Activated CD4-positive, alpha-beta T cell treated with anti-CD3 and anti-CD28 coated beads for 48 hours (primary cell): ENCODE results near the gene RPL11.
"Not testable (repeated sequence)": the region's sequence is repeated elsewhere in the genome, so short reads cannot be mapped to it uniquely, and the experiment has no call there.

ENCODE experiments used
- DNase-seq: peaks from one replicate; pipeline ENCODE4 v3.0.0-alpha.2; 2020

RPL11 gene

DNA sequence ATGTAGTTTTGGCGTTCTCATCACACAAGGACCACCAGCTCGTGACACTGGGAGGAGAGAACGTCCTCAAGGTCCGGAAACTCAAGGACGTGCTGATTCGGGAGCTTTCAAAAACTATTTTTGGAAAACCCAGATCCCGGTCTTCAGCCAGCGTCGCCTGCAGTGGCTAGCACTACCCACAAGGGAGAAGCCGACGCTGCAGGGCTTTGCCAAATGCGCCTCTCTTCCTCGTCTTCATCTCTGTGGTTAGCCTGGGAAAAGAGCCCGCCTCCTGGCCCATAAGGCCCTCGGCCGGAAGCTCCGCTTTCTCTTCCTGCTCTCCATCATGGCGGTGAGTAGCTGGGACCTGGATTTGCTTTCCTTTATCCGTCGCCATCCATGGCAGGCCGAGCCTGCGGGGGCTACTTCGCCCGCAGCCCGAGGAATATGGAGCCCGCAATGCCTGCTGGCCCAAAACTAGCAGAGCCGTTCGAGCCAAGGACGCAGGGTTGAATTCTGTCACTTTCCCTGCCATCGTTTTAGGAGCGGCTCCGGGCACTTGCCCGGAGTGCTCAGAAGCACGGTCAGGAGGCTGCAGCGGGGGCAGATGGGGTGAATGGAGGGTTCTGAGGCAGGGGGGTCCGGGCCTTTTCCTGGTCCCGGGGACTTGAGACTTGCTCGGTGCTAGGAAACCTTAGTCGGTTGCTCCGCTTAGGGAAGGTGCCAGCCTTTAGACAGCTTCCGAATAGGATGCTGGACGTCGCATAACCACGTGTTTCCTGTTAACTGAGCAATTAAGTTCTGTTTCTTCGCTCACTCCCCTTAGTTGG, at the start of gene RPL11:
Gene RPL11, plus strand, starts transcription at position 308 of the 809 bp plus-strand sequence. Its CDS starts 18 bp downstream, at position 326.
- DNase-seq = peak; percentile 93

DNA sequence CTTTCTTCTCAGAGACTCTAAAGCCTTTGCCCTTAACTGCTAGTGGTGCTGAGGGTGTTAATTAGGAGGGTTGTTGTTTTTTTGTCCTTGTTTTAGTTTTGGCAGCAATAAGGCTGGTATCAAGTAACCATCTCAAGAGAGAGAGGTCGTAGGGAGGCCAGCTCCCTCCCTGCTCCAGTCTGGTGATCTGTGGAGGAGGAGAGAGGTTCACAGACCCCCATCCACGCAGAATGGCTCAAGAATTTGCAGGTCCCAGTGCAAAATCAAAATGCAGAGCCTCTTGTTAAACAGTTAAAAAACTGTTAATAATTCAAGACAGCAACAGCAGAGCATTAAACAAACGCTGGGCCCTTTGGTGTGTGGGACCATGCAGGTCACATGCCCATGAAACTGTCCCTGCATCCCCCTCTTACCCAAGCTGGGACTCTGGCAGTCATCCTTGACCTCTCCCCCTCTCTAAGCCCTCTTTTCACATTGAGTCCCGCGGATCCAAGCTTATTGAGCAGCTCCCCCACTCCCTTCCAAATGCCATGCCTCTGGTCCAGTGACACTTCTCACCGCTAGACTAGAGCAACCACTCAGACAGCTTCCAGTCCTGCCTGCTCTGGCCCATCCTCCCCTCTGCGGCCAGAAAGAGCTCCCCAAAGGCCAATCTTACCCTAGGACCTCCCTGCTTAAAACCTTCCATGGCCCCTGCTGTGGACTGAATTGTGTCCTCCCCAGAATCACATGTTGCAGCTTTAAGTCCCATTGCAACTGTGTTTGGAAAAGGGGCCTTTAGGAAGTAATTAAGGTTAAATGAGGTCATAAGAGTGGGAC, 47.7 kb upstream of the RPL11 start:
- DNase-seq = no peak

DNA sequence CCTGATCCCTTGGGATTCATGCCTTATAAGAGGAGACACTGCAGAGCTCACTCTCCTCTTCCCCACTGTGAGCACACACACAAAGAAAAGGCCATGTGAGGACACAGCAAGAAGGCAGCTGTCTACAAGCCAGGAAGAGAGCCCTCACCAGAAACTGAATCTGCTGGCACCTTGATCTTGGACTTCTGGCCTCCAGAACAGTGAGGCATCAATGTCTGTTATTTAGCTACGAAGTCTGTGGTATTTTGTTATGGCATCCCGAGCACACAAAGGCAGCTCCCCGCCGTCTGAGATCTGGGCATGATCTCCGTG, 47.1 kb upstream of the RPL11 start:
- DNase-seq = no peak

DNA sequence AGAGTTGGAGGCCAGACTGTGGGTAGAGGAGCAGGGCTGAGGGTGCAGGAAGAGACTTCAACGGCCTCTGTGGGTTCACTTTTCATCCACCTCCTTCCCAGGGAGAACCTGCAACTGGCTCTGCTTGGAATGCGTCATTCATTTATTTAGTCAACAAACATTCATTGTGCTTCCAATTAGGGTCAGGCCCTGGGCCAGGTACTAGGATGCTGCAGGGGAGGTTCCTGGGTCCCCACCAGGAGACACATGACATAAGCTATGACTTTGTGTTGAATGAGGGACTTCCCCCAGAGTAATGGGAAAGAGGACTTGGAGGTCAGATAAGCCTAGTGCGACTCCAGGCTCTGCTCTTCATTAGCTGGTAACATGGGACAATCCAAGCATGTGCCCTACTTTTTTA, 46.3 kb upstream of the RPL11 start:
- no peak for DNase-seq

DNA sequence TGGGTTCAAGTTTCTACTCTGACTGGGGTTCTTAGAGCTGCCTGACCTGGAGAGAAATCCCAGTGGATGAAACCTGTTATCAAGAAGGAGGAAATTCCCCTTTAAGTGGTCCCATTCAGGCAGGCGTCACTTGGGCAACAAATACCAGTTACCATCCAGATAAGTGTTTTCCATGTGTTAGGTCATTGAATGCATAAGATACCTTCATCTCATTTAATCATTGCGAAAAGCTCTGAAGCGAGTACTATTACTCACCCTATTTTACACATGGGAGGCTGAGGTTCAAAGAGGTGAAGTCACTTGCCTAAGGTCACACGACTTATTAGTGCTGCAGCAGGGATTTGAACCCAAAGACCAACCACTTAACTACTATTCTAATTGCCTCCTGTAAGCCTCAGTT, 45.5 kb upstream of the RPL11 start:
- DNase-seq = no peak

DNA sequence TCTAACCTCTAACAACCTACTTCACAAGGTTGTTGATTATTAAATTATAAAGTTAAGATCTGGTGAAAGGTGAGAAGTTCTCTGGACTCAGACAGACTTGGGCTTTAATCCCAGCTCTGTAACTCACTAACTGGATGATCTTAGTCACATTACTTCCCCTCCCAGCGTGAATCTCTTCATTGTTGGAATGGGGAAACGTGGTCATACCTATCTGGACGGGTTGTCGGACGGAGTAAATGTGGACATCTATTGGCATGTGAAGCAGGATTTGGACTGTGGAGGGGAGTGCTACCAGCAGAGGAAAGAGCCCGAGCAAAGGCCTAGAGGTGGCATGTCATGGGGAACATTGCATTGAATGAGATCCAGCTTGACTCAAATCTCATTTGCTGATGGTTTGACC, 45.1 kb upstream of the RPL11 start:
- no peak for DNase-seq

DNA sequence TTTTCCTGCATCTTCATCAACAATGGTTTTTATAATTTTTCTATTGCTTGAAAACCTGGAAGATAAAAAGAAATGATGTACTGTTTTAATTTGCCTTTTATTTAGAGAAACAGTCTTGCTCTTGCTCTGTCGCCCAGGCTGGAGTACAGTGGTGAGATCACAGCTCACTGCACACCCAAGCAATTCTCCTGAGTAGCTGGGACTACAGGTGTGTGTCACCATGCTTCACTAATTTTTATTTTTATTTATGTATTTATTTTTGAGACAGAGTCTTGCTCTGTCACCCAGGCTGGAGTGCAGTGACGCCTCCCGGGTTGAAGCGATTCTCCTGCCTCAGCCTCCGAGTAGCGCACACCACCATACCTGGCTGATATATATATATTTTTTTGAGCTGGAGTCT, 43.0 kb upstream of the RPL11 start:
- no peak for DNase-seq

DNA sequence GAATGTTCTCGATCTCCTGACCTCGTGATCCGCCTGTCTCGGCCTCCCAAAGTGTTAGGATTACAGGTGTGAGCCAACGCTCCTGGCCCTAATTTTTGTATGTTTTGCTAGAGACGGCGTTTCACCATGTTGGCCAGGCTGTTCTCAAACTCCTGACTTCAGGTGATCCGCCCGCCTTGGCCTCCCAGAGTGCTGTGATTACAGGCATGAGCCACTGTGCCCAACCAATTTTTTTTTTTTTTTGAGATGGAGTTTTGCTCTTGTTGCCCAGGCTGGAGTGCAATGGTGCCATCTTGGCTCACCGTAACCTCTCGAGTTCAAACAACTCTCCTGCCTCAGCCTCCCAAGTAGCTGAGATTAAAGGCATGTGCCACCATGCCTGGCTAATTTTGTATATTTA, 42.4 kb upstream of the RPL11 start:
- DNase-seq = not testable (repeated sequence)

DNA sequence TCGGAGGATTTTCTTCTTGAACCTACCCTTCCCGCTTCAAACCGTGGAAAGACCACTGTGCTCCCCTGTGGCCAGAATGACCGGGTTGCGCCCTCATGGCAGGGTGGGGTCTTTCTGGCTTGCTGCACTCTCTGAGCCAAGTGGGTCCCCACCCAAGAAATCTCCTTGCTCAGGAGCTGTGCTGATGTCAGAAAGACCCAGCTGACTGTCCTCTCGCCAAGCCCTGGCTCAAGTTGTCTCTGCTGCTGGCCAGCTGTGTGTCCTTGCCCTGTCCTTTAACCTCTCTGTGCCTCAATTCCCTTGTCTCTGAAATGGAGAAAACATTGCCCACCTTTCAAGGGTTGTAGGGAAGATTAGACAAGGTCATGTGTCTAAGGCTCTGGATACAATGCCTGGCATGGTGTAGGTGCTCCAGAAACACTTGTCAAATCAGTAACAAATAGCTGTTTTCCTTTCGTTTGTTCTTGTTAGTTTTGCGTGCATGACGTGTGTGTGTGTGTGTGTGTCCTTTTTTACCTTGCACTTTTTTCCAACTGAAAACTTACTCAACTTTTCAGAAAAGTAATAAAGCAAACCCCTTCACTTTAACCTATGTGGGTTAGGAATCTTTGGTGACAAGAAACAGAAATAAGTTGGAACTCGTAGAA, 41.1 kb upstream of the RPL11 start:
- no peak for DNase-seq

DNA sequence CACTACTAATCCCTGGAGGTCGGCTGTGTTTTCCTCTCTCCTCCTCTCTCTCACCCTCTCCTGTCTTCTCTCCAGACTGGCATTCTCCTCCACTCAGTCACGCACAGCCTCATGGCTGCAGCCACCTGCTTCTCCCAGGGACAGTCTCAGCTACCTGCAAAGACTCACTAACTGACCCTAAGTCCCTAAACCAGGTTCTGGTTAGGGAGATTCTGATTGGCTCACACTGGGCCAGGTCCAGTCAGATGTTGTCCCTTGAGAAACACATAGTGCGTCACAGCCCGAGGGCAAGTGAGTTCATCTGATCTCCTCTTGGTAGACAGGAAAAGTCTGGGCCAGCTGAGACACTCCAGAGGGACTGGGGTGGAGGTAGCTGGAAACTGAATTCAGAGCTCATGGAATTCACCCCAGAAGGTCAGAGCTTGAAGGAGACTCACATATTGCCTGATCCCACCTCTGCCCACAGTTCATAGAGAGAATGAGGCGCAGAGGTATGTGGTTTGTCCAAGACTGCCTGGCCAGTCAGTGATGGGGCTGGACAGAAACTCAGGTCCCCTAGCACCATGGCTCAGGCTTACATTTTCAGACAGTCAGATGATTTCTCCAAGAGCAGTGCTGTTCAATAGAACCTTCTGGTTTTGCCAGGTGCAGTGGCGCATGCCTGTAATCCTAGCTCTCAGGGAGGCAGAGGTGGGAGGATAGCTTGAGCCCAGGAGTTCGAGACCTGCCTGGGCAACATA, 40.4 kb upstream of the RPL11 start:
- no peak for DNase-seq

DNA sequence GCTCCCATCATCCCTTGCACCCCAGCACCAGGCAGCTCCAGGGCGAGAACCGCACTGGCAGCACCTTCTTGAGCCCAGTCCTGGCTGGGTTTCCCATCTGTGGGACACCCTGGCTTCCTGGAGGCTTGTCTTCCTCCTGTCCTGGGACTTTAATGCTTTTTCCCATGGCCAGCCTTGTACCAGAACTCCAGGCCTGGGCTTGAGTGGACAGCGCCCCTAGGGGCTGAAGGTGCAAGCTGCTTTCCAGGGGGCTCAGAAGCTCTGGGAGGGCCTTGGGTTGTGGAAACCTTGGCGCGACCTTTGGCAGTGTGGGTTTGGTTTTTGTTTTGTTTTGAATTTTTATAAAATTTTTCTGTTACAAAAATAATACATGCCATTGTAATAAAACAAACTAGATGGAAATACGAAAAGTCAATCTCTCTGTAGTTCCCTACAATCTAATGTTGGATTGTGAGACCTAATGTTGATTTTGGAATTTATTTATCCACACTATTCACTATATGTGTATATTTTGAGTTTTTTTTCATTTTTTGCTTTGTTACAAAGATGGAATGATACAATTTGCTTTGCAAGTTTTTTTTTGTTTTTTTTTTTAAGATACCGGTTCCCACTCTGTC, 33.8 kb upstream of the RPL11 start:
- DNase-seq = peak; percentile 74

DNA sequence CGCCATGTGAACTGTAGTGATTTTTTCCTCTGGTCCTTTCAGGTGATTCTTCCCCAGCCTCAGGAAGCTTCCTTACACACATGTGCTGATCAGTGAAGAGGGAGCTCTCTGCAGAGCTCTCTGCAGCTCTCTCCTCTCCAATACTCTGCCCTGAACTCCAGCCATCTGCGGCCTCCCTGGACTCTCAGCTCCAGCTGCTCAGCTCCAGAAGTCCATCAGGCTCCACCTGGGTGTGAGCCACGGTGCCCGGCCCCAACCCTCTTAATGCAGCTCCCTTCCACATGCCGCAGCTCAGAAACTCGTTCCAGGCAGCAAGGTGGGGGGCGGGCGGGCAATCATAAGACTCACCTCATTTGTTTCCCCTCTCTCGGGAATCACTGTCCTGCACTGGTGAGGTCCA, 30.9 kb upstream of the RPL11 start:
- no peak for DNase-seq

DNA sequence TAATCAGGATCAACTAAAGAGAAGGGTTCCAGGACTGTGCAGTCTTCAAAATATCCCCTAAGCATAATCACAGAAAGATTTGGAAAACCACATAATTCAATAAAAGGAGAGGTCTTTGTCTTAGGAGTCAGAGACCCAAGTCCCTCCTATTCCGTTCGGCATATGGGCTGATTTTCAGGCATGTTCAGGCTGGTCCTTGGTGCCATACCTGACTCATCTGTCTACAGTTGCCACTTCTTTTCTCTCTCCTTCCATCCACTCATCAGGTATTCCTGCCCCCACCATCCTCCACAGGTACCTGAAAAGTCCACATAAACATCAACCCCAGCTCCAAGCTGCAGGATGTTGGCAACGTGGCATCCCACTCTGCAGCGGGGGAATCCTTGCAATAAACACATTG, 29.7 kb upstream of the RPL11 start:
- no peak for DNase-seq

DNA sequence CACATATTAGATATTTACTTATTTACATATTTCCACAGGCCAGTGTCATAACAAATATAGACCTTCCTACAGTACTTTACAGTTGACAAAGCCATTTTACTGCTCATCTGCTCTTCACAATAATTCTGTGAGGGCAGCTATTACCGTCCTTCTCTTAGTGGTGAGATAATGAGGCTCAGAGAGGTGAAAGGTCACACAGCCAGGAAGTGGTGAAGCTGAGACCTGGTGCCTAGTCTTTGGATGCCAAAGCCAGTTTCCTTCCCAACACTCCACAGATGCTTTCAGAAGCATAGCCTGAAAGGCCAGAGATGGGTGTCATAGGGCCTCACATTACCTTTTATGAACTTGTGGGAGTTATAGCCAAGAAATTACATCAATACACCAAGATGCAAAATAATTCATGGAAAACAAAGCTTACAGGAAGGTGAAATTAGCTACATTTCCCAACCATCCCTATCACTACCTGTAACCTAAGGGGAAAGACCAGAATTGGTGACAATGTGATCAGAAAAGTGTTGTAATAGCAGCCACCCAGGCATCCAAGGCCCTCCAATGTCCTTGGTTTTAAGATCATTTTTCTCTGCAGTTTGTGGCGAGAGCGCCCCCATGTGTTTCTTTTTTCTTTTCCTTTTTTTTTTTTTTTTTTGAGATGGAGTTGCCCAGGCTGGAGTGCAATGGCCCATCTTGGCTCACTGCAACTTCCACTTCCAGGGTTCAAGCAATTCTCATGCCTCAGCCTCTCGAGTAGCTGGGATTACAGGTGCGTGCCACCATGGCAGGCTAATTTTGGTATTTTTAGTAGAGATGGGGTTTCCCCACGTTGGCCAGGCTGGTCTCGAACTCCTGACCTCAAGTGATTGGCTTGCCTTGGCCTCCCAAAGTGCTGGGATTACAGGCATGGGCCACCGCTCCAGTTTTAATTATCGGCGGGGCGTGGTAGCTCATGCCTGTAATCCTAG, 26.5 kb upstream of the RPL11 start:
- DNase-seq = peak; percentile 46

DNA sequence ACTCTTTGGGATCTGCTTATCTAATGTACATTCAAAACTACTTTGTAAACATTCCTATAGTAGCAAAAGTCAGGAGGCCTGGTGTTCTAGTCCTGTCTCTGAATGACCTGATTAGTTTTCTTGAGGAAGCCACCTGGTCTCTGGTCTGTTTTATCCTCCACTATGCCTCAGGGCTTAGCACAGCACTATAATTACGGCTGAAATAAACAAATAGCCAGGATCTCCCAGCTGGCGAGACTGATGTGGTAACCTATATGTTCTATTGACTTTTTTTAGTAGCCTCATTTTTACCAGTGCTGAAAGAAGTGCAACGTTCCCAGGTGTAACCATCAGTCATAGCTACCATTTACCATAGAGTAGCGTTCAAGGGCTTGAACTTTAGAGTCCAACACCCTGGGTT, 24.2 kb upstream of the RPL11 start:
- DNase-seq = no peak

DNA sequence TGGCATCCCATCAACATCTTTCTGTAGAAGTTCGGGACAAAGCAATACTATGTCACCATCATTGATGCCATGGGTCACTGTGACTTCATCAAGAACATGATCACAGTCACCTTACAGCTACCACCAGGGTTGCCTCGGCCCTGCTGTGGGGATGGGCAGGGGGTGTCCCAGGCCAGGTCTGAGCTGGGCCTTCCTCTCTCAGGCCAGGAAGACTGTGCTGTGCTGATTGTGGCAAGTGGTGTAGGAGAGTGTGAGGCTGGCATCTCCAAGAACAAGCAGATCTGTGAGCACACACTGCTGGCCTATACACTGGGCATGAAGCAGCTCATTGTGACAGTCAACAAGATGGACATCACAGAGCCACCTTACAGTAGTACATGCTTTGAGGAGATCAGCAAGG, 20.9 kb upstream of the RPL11 start:
- no peak for DNase-seq

DNA sequence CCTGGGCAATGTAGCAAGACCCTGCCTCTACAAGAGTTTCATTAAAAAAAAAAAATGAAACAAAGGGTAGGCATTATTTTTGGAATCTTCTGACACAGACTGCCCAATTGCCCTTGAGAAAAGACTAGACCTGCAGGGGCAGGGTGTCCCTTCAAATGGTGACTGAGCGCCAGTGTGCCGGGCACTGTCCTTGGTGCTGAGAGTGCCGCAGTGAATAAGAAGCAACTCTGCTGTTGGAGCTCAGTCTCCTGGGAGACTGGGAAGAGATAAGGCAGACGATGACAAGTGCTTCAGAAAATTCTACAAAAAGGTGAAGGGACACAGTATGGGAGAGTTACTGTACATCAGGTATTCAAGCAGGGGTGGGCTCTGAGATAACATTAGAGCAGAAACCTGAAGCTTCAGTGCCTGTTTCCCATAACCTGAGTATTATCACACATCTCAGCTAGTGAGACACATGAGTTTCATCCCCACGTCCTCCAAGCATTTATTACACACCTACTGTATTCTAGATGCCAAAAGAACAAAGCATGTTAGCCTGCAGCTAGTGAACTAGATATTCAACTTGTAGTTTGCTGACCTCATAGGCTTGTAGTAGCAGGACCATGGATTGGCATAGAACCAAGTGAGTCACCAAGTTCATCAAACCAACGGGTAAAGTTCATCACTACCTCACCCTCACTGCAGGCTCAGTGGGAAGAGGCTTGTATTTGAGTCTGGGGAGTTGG, 18.4 kb upstream of the RPL11 start:
- peak; percentile 43 for DNase-seq

DNA sequence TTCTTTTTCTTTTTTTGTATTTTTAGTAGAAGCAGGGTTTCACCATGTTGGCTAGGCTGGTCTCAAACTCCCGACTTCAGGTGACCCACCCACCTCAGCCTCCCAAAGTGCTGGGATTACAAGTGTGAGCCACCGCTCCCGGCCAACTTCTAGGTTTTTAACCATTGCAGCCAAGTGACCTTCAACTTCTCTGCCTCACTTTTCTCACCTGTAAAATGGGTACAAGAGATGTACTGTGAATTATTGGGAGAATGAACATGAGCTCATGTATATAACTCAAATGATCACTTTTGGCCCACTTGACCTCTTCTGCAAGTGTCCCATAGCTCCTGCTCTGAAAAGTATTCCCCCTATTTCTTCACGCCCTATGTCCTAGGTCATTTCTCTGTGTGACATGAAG, 11.8 kb upstream of the RPL11 start:
- no peak for DNase-seq

DNA sequence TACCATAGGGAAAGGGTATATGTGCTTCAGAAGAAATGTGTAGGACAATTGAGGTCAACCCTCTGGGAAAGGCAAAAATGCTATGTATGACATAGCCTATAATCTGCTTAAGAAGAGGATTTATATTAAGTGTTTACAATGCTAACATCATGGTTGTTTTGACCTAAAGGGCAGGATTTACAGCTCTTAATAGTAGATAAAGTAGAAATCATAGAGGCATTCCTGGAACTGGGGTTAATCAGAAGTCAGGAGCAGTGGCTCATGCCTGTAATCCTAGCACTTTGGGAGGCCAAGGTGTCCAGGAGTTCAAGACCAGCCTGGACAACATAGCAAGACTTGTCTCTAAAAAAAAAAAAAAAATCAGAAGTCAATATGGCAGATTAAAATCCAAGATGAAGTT, 8.7 kb upstream of the RPL11 start:
- no peak for DNase-seq

DNA sequence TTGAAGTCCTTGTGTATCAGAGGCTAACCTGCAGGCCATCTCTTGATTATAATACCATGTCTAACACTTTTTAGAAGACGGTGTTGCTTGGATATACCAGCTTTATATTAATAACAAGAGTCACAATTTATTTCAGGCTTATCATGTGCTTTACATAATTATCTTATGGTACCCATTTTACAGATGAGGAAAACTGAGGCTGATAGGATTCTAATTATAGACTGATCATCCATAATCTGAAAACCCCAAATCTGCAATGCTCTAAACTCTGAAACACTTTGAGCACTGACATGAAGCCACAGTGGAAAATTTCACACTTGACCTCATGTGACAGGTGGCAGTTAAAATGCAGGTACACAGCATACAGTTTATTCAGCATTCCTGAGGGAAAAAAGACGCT, 7.2 kb upstream of the RPL11 start:
- no peak for DNase-seq

DNA sequence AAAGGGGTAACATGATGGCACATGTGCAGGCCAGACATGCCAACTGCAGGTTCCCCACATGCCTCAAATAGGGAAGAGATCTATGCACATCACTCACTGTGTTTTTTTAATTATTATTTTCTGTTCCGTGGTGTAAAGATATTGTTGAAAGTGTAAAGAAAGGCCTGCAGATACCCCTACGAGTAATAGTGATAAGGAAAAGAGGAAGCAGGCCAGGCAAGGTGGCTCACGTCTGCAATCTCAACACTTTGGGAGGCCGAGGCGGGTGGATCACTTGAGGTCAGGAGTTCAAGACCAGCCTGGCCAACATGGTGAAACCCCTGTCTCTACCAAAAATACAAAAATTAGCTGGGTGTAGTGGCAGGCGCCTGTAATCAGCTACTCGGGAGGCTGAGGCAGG, 6.4 kb upstream of the RPL11 start:
- not testable (repeated sequence) for DNase-seq
